H1 (cell line): ENCODE results near the gene NFIA.

ENCODE experiments used
- ASH2L ChIP-seq: fragments of 200-600, 300-600 bp; sonication (generic); IDR thresholded peaks from one replicate; pipeline ENCODE4 v1.7.1; 2017; ENCODE audit warnings: low read length
- BRCA1 ChIP-seq: IDR thresholded peaks from 2 replicates; pipeline ENCODE4 v1.6.1; 2012; ENCODE audit warnings: low read depth, low read length, improper control_type of control experiment
- SIN3A ChIP-seq, 2 experiments: IDR thresholded peaks in 1 of 2; conservative IDR thresholded peaks in 1 of 2; 2 replicates each; pipeline ENCODE4 v1.6.1; 2011 to 2012; ENCODE audit warnings: low read length in 2 of 2, improper control_type of control experiment in 1 of 2, low read depth in 1 of 2, mild to moderate bottlenecking in 1 of 2
- TF ChIP-seq, protein P1 (sequence below), 3 experiments: IDR thresholded peaks; 1 replicate in 2 of 3; 2 replicates in 1 of 3; pipeline versions ENCODE4 v1.5.1 to v1.6.1; 2011; ENCODE audit warnings: low read length in 3 of 3, mild to moderate bottlenecking in 3 of 3, inconsistent platforms in 2 of 3, low read depth in 1 of 3, moderate library complexity in 1 of 3; ENCODE audit not compliant: insufficient read depth in 1 of 3; ENCODE audit errors: control extremely low read depth in 1 of 3
- TF ChIP-seq, protein P2 (sequence below): IDR thresholded peaks from 2 replicates; pipeline ENCODE4 v1.6.1; 2012; ENCODE audit warnings: inconsistent platforms

- TF ChIP-seq ASH2L (no peak), SIN3A (conservative IDR thresholded peaks at IDR 0.05 in 1 of 2, IDR thresholded peaks at IDR 0.05 in 1 of 2; ENCODE audit: low read depth in 1 of 2, low read length in 2 of 2) (no peak), BRCA1 (no peak)
- TF ChIP-seq, protein P1, sequence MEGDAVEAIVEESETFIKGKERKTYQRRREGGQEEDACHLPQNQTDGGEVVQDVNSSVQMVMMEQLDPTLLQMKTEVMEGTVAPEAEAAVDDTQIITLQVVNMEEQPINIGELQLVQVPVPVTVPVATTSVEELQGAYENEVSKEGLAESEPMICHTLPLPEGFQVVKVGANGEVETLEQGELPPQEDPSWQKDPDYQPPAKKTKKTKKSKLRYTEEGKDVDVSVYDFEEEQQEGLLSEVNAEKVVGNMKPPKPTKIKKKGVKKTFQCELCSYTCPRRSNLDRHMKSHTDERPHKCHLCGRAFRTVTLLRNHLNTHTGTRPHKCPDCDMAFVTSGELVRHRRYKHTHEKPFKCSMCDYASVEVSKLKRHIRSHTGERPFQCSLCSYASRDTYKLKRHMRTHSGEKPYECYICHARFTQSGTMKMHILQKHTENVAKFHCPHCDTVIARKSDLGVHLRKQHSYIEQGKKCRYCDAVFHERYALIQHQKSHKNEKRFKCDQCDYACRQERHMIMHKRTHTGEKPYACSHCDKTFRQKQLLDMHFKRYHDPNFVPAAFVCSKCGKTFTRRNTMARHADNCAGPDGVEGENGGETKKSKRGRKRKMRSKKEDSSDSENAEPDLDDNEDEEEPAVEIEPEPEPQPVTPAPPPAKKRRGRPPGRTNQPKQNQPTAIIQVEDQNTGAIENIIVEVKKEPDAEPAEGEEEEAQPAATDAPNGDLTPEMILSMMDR (IDR thresholded peaks at IDR 0.05; ENCODE audit: control extremely low read depth in 1 of 3, insufficient read depth in 1 of 3, low read depth in 1 of 3, low read length in 3 of 3) = no peak
- TF ChIP-seq, protein P2, sequence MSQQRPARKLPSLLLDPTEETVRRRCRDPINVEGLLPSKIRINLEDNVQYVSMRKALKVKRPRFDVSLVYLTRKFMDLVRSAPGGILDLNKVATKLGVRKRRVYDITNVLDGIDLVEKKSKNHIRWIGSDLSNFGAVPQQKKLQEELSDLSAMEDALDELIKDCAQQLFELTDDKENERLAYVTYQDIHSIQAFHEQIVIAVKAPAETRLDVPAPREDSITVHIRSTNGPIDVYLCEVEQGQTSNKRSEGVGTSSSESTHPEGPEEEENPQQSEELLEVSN = no peak
Measured at GRCh38 chr1:61133335-61134019, 51.1 kb downstream of the NFIA start.
